ENCODE data around the gene RDX. TPM values are rescaled to one million over a fixed set of nuclear protein-coding genes. Genes with fewer than 3 reads are reported as not detected.

Gene RDX
- total RNA-seq, 1 experiment from 2014 or later: 250 TPM

GRCh38 chr11:110141812-110142211 is 154.6 kb downstream of the RDX start:
- Histone ChIP-seq H3K4me1 (no peaks in the 10 kb centered on the region), H3K4me3 (ENCODE audit: low read depth, low read length) (no peak overlapping the region), H3K36me3 (ENCODE audit: control insufficient read depth, insufficient read depth, low read length) (no peaks in the 10 kb centered on the region), H3K27me3 (replicated peaks; ENCODE audit: control insufficient read depth, insufficient read depth, low read length) (no peaks in the 10 kb centered on the region), H3K9me3 (no peaks in the 10 kb centered on the region)
- intact Hi-C loops (cut with micrococcal nuclease; ENCODE audit: unreplicated experiment): no loop called here
- Mint-ChIP-seq H3K36me3 (ENCODE audit: insufficient read depth, unreplicated experiment) (no peaks in the 10 kb centered on the region), H3K27ac (ENCODE audit: unreplicated experiment) (no peak overlapping the region), H3K9me3 (ENCODE audit: unreplicated experiment) (no peaks in the 10 kb centered on the region), H3K4me3 (ENCODE audit: unreplicated experiment) (no peak overlapping the region), H3K27me3 (ENCODE audit: insufficient read depth, unreplicated experiment) (no peaks in the 10 kb centered on the region), H3K4me1 (ENCODE audit: low read depth, unreplicated experiment) (no peaks in the 10 kb centered on the region)
- TF ChIP-seq CTCF (IDR thresholded peaks at IDR 0.05; ENCODE audit: insufficient read depth in 1 of 2, low read depth in 1 of 2, low read length in 1 of 2, severe bottlenecking in 1 of 2, unreplicated experiment in 1 of 2): no peak
- no peak for DNase-seq
- POLR2A ChIA-PET: no interaction called here
- no TSS peak for BruUV-seq (replicated peaks)
- CTCF ChIA-PET: no interaction called here

GRCh38 chr11:110134110-110134509 is 162.3 kb downstream of the RDX start:
- ChIA-PET CTCF (no interaction called here), POLR2A (no interaction called here)
- no peak overlapping the region for H3K4me3 Mint-ChIP-seq (ENCODE audit: unreplicated experiment)
- no peaks in the 10 kb centered on the region for H3K27me3 Mint-ChIP-seq (ENCODE audit: insufficient read depth, unreplicated experiment)
- BruUV-seq (replicated peaks): no TSS peak
- H3K9me3 Mint-ChIP-seq (ENCODE audit: unreplicated experiment): no peaks in the 10 kb centered on the region
- intact Hi-C loops (cut with micrococcal nuclease; ENCODE audit: unreplicated experiment): no loop called here
- Histone ChIP-seq H3K27me3 (replicated peaks; ENCODE audit: control insufficient read depth, insufficient read depth, low read length) (no peaks in the 10 kb centered on the region), H3K4me3 (ENCODE audit: low read depth, low read length) (no peak overlapping the region), H3K36me3 (ENCODE audit: control insufficient read depth, insufficient read depth, low read length) (no peaks in the 10 kb centered on the region), H3K4me1 (no peaks in the 10 kb centered on the region), H3K9me3 (no peaks in the 10 kb centered on the region)
- DNase-seq: no peak
- H3K27ac Mint-ChIP-seq (ENCODE audit: unreplicated experiment): no peak overlapping the region
- no peak for TF ChIP-seq CTCF (IDR thresholded peaks at IDR 0.05; ENCODE audit: insufficient read depth in 1 of 2, low read depth in 1 of 2, low read length in 1 of 2, severe bottlenecking in 1 of 2, unreplicated experiment in 1 of 2)
- H3K36me3 Mint-ChIP-seq (ENCODE audit: insufficient read depth, unreplicated experiment): no peaks in the 10 kb centered on the region
- H3K4me1 Mint-ChIP-seq (ENCODE audit: low read depth, unreplicated experiment): no peaks in the 10 kb centered on the region

- no peak for DNase-seq
- intact Hi-C loops (cut with micrococcal nuclease; ENCODE audit: unreplicated experiment): no loop called here
- Histone ChIP-seq H3K36me3 (ENCODE audit: control insufficient read depth, insufficient read depth, low read length) (no peaks in the 10 kb centered on the region), H3K4me3 (ENCODE audit: low read depth, low read length) (no peak overlapping the region), H3K9me3 (no peaks in the 10 kb centered on the region), H3K27me3 (replicated peaks; ENCODE audit: control insufficient read depth, insufficient read depth, low read length) (no peaks in the 10 kb centered on the region), H3K4me1 (peaks cover 3% of the 10 kb centered on the region; the same call in 1 of the 2 replicates)
- Mint-ChIP-seq H3K36me3 (ENCODE audit: insufficient read depth, unreplicated experiment) (no peaks in the 10 kb centered on the region), H3K27ac (ENCODE audit: unreplicated experiment) (no peak overlapping the region), H3K27me3 (ENCODE audit: insufficient read depth, unreplicated experiment) (no peaks in the 10 kb centered on the region), H3K9me3 (ENCODE audit: unreplicated experiment) (no peaks in the 10 kb centered on the region), H3K4me1 (ENCODE audit: low read depth, unreplicated experiment) (peaks cover 5% of the 10 kb centered on the region), H3K4me3 (ENCODE audit: unreplicated experiment) (no peak overlapping the region)
- no peak for TF ChIP-seq CTCF (IDR thresholded peaks at IDR 0.05; ENCODE audit: insufficient read depth in 1 of 2, low read depth in 1 of 2, low read length in 1 of 2, severe bottlenecking in 1 of 2, unreplicated experiment in 1 of 2)
- POLR2A ChIA-PET: interaction anchor here (0.5 kb wide), 1 partner anchor 36 kb away, joined by 3 read pairs; no protein-coding TSS in a partner anchor
- CTCF ChIA-PET: no interaction called here
- no TSS peak for BruUV-seq (replicated peaks)
These were observed 163.3 kb downstream of the RDX start for GRCh38 chr11:110133160-110133559.
